Smooth muscle cell (in vitro differentiated cells): Measurements from ENCODE around the gene NSUN3. TPM values are rescaled to one million over a fixed set of nuclear protein-coding genes. Genes with fewer than 3 reads are reported as not detected.
"Not testable (repeated sequence)": the region's sequence is repeated elsewhere in the genome, so short reads cannot be mapped to it uniquely, and the experiment has no call there.

ENCODE experiments used
- DNase-seq: peaks from one replicate; lab custom pipeline; 2025; ENCODE audit not compliant: unreplicated experiment; lab: John Stamatoyannopoulos, UW
- H2AFZ ChIP-seq: fragments of 200-600 bp; sonication (generic); 2 replicates; pipeline ENCODE4 v1.6.0; 2016; ENCODE audit warnings: antibody characterized with exemption, low read depth, mild to moderate bottlenecking
- H3F3A ChIP-seq: fragments of 200-600 bp; sonication (generic); 2 replicates; pipeline ENCODE4 v1.6.0; 2017; ENCODE audit warnings: antibody characterized with exemption, low read depth
- H3K27ac ChIP-seq: fragments of 200-600 bp; sonication (generic); 2 replicates; pipeline ENCODE4 v1.5.1; 2016; ENCODE audit warnings: low read depth, mild to moderate bottlenecking
- H3K27me3 ChIP-seq: fragments of 200-600 bp; sonication (generic); 2 replicates; pipeline ENCODE4 v1.6.1; 2016; ENCODE audit warnings: low read depth, mild to moderate bottlenecking
- H3K36me3 ChIP-seq: fragments of 200-600 bp; sonication (generic); 2 replicates; pipeline ENCODE4 v1.5.1; 2016; ENCODE audit warnings: low read depth
- H3K4me1 ChIP-seq: fragments of 200-600 bp; sonication (generic); 2 replicates; pipeline ENCODE4 v1.5.1; 2016; ENCODE audit warnings: low read depth
- H3K4me2 ChIP-seq: fragments of 200-600 bp; sonication (generic); 2 replicates; pipeline ENCODE4 v1.6.0; 2016; ENCODE audit warnings: mild to moderate bottlenecking
- H3K4me3 ChIP-seq: fragments of 200-600 bp; sonication (generic); 2 replicates; pipeline ENCODE4 v1.5.1; 2016; ENCODE audit warnings: mild to moderate bottlenecking
- H3K79me2 ChIP-seq: fragments of 200-600 bp; sonication (generic); 2 replicates; pipeline ENCODE4 v1.6.0; 2016; ENCODE audit warnings: low read depth, mild to moderate bottlenecking
- H3K9ac ChIP-seq: fragments of 200-600 bp; sonication (generic); 2 replicates; pipeline ENCODE4 v1.6.0; 2016; ENCODE audit warnings: low read depth
- H3K9me3 ChIP-seq: fragments of 200-600 bp; sonication (generic); replicated peaks from 2 replicates; pipeline ENCODE4 v1.5.1; 2016; ENCODE audit warnings: low read depth
- H4K20me1 ChIP-seq: fragments of 200-600 bp; sonication (generic); 2 replicates; pipeline ENCODE4 v1.6.0; 2016; ENCODE audit warnings: low read depth
- CTCF ChIP-seq: fragments of 200-600 bp; sonication (generic); IDR thresholded peaks from 2 replicates; pipeline ENCODE4 v1.5.1; 2017; ENCODE audit warnings: borderline replicate concordance, mild to moderate bottlenecking, antibody characterized with exemption; ENCODE audit not compliant: insufficient read depth, poor library complexity, severe bottlenecking
- WGBS: methylation state at CpG from one replicate; pipeline ENCODE4 v1.1.7; 2016; ENCODE audit warnings: low lambda C conversion rate; 5-methylcytosine and 5-hydroxymethylcytosine counted together
- polyA plus RNA-seq: library from polyadenylated mRNA; unstranded; fragments of >200 nt; fragmentation: Nextera tagmentation; extraction: Ambion mirVana; gene quantifications from 2 replicates; pipeline ENCODE4 v1.2.1, GENCODE V29; 2016
- total RNA-seq: library from RNA; depleted of rRNA; stranded (reverse); fragments of >200 nt; gene quantifications from 2 replicates; pipeline ENCODE4 v1.2.3, GENCODE V29; 2014

The NSUN3 gene
- total and polyA plus RNA-seq, 2 experiments from 2014 or later, result 5.3 to 8.3 TPM

DNA sequence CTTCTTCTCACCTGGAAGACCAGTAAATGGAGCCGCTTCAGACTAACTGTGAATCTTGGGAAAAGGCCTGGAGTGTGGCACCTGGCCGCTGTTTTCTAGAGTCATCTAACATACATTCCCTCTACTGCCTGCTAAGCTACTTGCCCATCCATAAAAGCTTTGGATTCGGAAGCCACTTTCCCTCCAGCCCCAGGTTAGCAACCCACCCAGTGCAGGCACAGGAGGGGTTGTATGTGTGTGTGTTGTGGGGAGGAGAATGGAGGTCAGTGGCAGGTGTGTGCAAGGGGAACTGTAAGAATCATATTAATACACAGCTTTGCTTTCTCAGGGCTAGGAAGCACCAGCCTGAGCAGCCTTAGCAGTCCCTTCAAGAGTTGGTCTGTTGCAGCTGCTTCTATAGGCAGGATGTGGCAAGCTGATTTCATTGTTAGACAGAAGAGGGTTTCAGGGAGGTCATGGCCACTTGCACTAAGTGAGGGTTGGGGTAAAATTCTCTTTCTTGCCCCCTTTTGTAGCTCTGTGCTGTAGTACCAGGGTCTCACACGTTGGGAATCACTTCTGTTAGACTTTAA lies 8.9 kb downstream of the NSUN3 start:
- WGBS, result 92% methylated on average over 4 of the region's 4 CpGs
- Histone ChIP-seq H3K4me1 (no peaks in the 10 kb centered on the region), H2AFZ (no peak overlapping the region), H4K20me1 (no peaks in the 10 kb centered on the region), H3F3A (no peaks in the 10 kb centered on the region), H3K27me3 (no peaks in the 10 kb centered on the region), H3K4me3 (no peak overlapping the region), H3K36me3 (no peaks in the 10 kb centered on the region), H3K27ac (no peak overlapping the region), H3K4me2 (no peak overlapping the region), H3K79me2 (peaks cover 15% of the 10 kb centered on the region), H3K9ac (no peak overlapping the region), H3K9me3 (no peaks in the 10 kb centered on the region)
- no peak for DNase-seq
- TF ChIP-seq CTCF, result no peak

- Histone ChIP-seq H3K79me2 (peaks cover 8% of the 10 kb centered on the region), H3K27me3 (no peaks in the 10 kb centered on the region), H3K9ac (no peak overlapping the region), H3K4me3 (no peak overlapping the region), H3K36me3 (no peaks in the 10 kb centered on the region), H4K20me1 (peaks cover 5% of the 10 kb centered on the region), H3K9me3 (no peaks in the 10 kb centered on the region), H2AFZ (no peak overlapping the region), H3K4me2 (no peak overlapping the region), H3K27ac (no peak overlapping the region), H3F3A (no peaks in the 10 kb centered on the region), H3K4me1 (no peaks in the 10 kb centered on the region)
- DNase-seq, result no peak
- WGBS, result 94% methylated on average over 3 of the region's 3 CpGs
- TF ChIP-seq CTCF, result no peak
Observed at GRCh38 chr3:94076055-94076454, 13.2 kb downstream of the NSUN3 start.

DNA sequence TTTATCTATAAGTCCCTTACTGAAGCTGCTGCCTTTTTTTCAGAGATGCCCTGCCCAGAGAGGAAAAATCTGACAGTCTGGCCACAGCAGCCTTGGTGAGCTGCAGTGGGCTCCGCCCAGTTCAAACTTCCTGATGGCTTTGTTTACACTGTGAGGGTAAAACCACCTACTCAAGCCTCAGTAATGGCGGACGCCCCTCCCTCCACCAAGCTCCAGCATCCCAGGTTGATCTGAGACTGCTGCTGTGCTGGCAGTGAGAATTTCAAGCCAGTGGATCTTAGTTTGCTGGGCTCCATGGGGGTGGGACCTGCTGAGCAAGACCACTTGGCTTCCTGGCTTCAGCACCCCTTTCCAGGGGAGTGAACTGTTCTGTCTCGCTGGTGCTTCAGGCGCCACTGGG lies 17.7 kb downstream of the NSUN3 start:
- H3K79me2 ChIP-seq, H4K20me1 ChIP-seq, H3K4me2 ChIP-seq, H3K27ac ChIP-seq, H3K36me3 ChIP-seq, H2AFZ ChIP-seq, H3K9me3 ChIP-seq, H3K4me3 ChIP-seq, H3K4me1 ChIP-seq, H3K9ac ChIP-seq, DNase-seq, H3F3A ChIP-seq, H3K27me3 ChIP-seq: not testable (repeated sequence)
- WGBS, result 91% methylated on average over 5 of the region's 5 CpGs

DNA sequence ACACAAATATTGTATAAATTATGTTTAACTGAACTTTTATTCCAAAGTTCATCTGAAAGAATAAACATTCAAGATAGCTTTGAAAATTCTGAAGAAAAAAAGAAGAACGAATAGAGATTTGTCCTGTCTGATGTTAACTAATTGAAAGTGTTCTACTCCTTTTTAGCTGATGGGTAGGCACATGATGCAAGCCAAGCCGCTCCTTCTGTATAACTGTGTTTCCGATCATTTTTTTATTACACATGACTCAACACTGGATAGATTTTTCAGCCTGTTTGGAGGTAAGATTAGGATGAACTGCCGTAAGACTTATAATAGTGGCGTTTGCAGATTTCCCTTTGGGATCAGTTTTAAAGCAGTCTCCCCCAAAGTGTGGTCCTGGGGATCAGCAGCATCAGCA lies 19.0 kb downstream of the NSUN3 start:
- 93% methylated on average over 5 of the region's 5 CpGs for WGBS

More for the DNA sequence above, 19.0 kb downstream of the NSUN3 start:
- Histone ChIP-seq H3K9ac (no peak overlapping the region), H3K4me1 (no peaks in the 10 kb centered on the region), H3K79me2 (peaks cover 4% of the 10 kb centered on the region), H3F3A (no peaks in the 10 kb centered on the region), H3K36me3 (peaks cover 3% of the 10 kb centered on the region), H3K4me3 (no peak overlapping the region), H2AFZ (no peak overlapping the region), H4K20me1 (peaks cover 5% of the 10 kb centered on the region), H3K9me3 (no peaks in the 10 kb centered on the region), H3K27me3 (no peaks in the 10 kb centered on the region), H3K27ac (no peak overlapping the region), H3K4me2 (no peak overlapping the region)
- DNase-seq, result no peak
- TF ChIP-seq CTCF, result no peak
